GM21367 (cell line): ENCODE results near the gene TMEM201.

Experiments used
- ATAC-seq: cut with Tn5 transposase; IDR thresholded peaks from one replicate; pipeline ENCODE4 v1.9.1; 2021; ENCODE audit not compliant: unreplicated experiment

TMEM201 gene

GRCh38 chr1:9577423-9577822, 11.3 kb upstream of the TMEM201 start:
- ATAC-seq: no peak

- ATAC-seq: no peak
Measured at GRCh38 chr1:9580942-9581341, 7.8 kb upstream of the TMEM201 start.

- no peak for ATAC-seq
Measured at GRCh38 chr1:9586147-9586766, 2.5 kb upstream of the TMEM201 start.

GRCh38 chr1:9589144-9589718, 520 bp downstream of the TMEM201 start:
- peak; percentile 13 for ATAC-seq

- ATAC-seq: no peak
Measured at GRCh38 chr1:9589719-9590157, 1.0 kb downstream of the TMEM201 start.

- ATAC-seq: no peak
Measured at GRCh38 chr1:9590201-9590600, 1.5 kb downstream of the TMEM201 start.

- no peak for ATAC-seq
Measured at GRCh38 chr1:9590945-9591668, 2.4 kb downstream of the TMEM201 start.

GRCh38 chr1:9591669-9592509, 3.2 kb downstream of the TMEM201 start:
- ATAC-seq: no peak

- no peak for ATAC-seq
Measured at GRCh38 chr1:9592510-9593075, 3.9 kb downstream of the TMEM201 start.

- no peak for ATAC-seq
Measured at GRCh38 chr1:9593147-9593491, 4.4 kb downstream of the TMEM201 start.

GRCh38 chr1:9593492-9594465, 5.1 kb downstream of the TMEM201 start:
- ATAC-seq: no peak

- ATAC-seq: no peak
Measured at GRCh38 chr1:9594471-9595155, 5.9 kb downstream of the TMEM201 start.

GRCh38 chr1:9595156-9595967, 6.7 kb downstream of the TMEM201 start:
- no peak for ATAC-seq

- no peak for ATAC-seq
Measured at GRCh38 chr1:9595968-9596340, 7.2 kb downstream of the TMEM201 start.

- ATAC-seq: no peak
Measured at GRCh38 chr1:9596415-9597123, 7.9 kb downstream of the TMEM201 start.

GRCh38 chr1:9597361-9598315, 8.9 kb downstream of the TMEM201 start:
- ATAC-seq: no peak

- ATAC-seq: no peak
Measured at GRCh38 chr1:9598316-9598700, 9.6 kb downstream of the TMEM201 start.
